Measurements from ENCODE around the gene CYP4F11. TPM values are rescaled to one million over a fixed set of nuclear protein-coding genes. Genes with fewer than 3 reads are reported as not detected.

Gene CYP4F11
- total RNA-seq, 6 experiments from 2014 or later: not detected

DNA sequence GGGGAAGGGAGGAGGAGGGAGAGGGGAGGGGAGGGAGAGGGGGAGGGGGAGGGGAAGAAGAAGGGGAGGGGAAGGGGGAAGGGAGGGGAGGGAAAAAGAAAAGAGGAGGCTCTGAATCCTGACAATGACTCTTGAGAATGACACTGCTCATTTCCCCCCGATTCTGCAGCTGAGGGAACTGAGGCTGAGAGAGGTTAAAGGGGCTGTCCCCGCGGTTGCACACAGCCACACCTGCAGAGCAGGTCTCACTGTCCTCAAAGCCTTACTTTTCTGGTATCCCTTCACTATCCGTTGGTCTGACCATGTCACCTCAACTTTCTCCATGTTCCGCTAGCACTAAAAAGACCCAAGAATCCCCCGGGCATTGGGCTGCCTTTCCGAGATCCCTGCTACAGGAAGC lies 71.9 kb downstream of the CYP4F11 start:
- no peaks in the 10 kb centered on the region for H3K36me3 Mint-ChIP-seq (ENCODE audit: low read depth)
- no peak overlapping the region for H3K4me3 Mint-ChIP-seq
- peaks cover 10% of the 10 kb centered on the region; the same call in 1 of the 2 replicates for H3K9me3 Mint-ChIP-seq
- H3K27me3 Mint-ChIP-seq (ENCODE audit: insufficient read depth): peaks cover 2% of the 10 kb centered on the region
- H3K4me1 Mint-ChIP-seq (ENCODE audit: low read depth): no peaks in the 10 kb centered on the region
- no peak for DNase-seq
- H3K27ac Mint-ChIP-seq: no peak overlapping the region
- TF ChIP-seq, protein P1, sequence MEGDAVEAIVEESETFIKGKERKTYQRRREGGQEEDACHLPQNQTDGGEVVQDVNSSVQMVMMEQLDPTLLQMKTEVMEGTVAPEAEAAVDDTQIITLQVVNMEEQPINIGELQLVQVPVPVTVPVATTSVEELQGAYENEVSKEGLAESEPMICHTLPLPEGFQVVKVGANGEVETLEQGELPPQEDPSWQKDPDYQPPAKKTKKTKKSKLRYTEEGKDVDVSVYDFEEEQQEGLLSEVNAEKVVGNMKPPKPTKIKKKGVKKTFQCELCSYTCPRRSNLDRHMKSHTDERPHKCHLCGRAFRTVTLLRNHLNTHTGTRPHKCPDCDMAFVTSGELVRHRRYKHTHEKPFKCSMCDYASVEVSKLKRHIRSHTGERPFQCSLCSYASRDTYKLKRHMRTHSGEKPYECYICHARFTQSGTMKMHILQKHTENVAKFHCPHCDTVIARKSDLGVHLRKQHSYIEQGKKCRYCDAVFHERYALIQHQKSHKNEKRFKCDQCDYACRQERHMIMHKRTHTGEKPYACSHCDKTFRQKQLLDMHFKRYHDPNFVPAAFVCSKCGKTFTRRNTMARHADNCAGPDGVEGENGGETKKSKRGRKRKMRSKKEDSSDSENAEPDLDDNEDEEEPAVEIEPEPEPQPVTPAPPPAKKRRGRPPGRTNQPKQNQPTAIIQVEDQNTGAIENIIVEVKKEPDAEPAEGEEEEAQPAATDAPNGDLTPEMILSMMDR (IDR thresholded peaks at IDR 0.05): no peak

Other genes with a start within 250 kb of the CYP4F11 start
- gene OR10H2, start 206.5 kb downstream of the CYP4F11 start, total RNA-seq (2021; fragmentation: NEBNext Ultra II Directional; extraction: Animal tissue kit (Norgen Biotek cat#: 25700)): not detected
- not detected for gene OR10H3, start 196.5 kb downstream of the CYP4F11 start, total RNA-seq (2021; fragmentation: NEBNext Ultra II Directional; extraction: Animal tissue kit (Norgen Biotek cat#: 25700))
- gene OR10H5, start 146.9 kb downstream of the CYP4F11 start, total RNA-seq (2021; fragmentation: NEBNext Ultra II Directional; extraction: Animal tissue kit (Norgen Biotek cat#: 25700)): not detected
- gene OR10H1, start 118.9 kb downstream of the CYP4F11 start, total RNA-seq (2021; fragmentation: NEBNext Ultra II Directional; extraction: Animal tissue kit (Norgen Biotek cat#: 25700)): not detected
- not detected for gene CYP4F2, start 36.5 kb downstream of the CYP4F11 start, total RNA-seq (2021; fragmentation: NEBNext Ultra II Directional; extraction: Animal tissue kit (Norgen Biotek cat#: 25700))
- gene OR10H4, start 14.5 kb upstream of the CYP4F11 start, total RNA-seq (2021; fragmentation: NEBNext Ultra II Directional; extraction: Animal tissue kit (Norgen Biotek cat#: 25700)): not detected
- gene TPM4, start 142.0 kb upstream of the CYP4F11 start, total RNA-seq (2021; fragmentation: NEBNext Ultra II Directional; extraction: Animal tissue kit (Norgen Biotek cat#: 25700)): 1,000 to 10,000 TPM in 4 of 6 experiments, 100 to 1,000 TPM in 2; 973 to 1,332 (median 1,247) TPM
- 100 to 1,000 TPM in 3 of 6 experiments, 10 to 100 TPM in 3; 93.5 to 103 (median 100) TPM for gene RAB8A, start 177.4 kb upstream of the CYP4F11 start, total RNA-seq (2021; fragmentation: NEBNext Ultra II Directional; extraction: Animal tissue kit (Norgen Biotek cat#: 25700))
- not detected for gene HSH2D, start 209.2 kb upstream of the CYP4F11 start, total RNA-seq (2021; fragmentation: NEBNext Ultra II Directional; extraction: Animal tissue kit (Norgen Biotek cat#: 25700))
- gene CIB3, start 239.0 kb upstream of the CYP4F11 start, total RNA-seq (2021; fragmentation: NEBNext Ultra II Directional; extraction: Animal tissue kit (Norgen Biotek cat#: 25700)): not detected

Measured in HFFc6 (cell line).